ENCODE data around the gene HOMEZ. TPM values are rescaled to one million over a fixed set of nuclear protein-coding genes. Genes with fewer than 3 reads are reported as not detected.

The HOMEZ gene
- total and polyA plus RNA-seq, 2 experiments from 2014 or later, result 8.2 to 11.2 TPM

DNA sequence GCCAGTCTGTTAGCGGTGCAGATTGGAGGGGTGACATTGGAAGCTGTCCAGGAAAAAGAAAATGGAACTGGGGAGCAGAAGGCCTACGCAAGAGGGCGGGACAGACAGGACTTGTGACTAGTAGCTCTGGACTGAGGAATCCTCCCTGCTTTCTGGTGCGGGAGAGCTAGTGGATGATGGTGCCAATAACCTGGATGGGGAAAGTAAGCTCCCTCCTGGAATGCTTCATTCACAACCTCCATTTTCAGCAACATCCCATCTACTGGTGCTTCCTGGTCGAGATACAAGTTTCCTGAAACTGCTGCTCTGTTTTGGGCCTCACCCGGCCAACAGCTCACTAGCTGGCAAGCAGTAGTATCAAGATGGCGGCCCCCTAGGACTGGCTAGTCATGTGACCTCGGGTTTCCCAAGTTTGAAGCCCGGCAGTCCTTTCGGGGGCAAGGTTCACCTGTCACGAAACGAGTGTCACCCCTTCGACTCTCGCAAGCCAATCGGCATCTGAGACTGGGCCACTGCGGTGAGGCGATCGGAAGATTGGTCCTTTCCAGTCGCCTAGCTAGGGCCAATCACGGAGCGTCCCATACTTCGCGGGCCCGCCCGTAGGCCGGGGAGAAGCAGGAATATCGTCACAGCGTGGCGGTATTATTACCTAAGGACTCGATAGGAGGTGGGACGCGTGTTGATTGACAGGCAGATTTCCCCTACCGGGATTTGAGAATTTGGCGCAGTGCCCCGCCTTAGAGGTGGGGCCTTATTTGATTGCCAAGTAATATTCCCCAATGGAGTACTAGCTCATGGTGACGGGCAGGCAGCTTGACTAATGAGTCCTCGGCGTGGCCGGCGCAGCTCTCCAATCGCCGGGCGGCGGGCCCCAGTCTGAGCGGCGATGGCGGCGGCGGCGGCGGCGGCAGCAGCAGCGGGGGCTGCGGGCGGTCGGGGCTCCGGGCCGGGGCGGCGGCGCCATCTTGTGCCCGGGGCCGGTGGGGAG lies 34.9 kb upstream of the HOMEZ start, which contains the start of gene PABPN1:
TSS of gene PABPN1 (plus strand) at position 874 of the 988 bp plus-strand sequence. CDS start at position 887, 13 bp downstream.
- H3K36me3 ChIP-seq (replicated peaks; ENCODE audit: insufficient read depth, low read depth), result no peaks in the 10 kb centered on the region
- 8% methylated on average over 45 of the region's 63 CpGs for WGBS (ENCODE audit: low lambda C conversion rate, missing lambda C conversion rate)
- peak within 1 kb of the TSS; percentile 91 for H3K4me2 ChIP-seq
- no peaks in the 10 kb centered on the region for H3K9me2 ChIP-seq (replicated peaks; ENCODE audit: insufficient read depth)
- TF ChIP-seq, protein P1, sequence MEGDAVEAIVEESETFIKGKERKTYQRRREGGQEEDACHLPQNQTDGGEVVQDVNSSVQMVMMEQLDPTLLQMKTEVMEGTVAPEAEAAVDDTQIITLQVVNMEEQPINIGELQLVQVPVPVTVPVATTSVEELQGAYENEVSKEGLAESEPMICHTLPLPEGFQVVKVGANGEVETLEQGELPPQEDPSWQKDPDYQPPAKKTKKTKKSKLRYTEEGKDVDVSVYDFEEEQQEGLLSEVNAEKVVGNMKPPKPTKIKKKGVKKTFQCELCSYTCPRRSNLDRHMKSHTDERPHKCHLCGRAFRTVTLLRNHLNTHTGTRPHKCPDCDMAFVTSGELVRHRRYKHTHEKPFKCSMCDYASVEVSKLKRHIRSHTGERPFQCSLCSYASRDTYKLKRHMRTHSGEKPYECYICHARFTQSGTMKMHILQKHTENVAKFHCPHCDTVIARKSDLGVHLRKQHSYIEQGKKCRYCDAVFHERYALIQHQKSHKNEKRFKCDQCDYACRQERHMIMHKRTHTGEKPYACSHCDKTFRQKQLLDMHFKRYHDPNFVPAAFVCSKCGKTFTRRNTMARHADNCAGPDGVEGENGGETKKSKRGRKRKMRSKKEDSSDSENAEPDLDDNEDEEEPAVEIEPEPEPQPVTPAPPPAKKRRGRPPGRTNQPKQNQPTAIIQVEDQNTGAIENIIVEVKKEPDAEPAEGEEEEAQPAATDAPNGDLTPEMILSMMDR (IDR thresholded peaks at IDR 0.05; ENCODE audit: poor library complexity), result no peak
- TF ChIP-seq EZH2 (IDR thresholded peaks at IDR 0.05; ENCODE audit: borderline replicate concordance) (no peak), EZH2phosphoT487 (IDR thresholded peaks at IDR 0.05; ENCODE audit: low read depth, severe bottlenecking, unreplicated experiment) (no peak)
- no peaks in the 10 kb centered on the region for H3K27me3 ChIP-seq
- DNase-seq (ENCODE audit: low spot score), result peak; percentile 100
- H3K79me2 ChIP-seq, result peaks cover 28% of the 10 kb centered on the region
- H2AFZ ChIP-seq, result peak within 1 kb of the TSS; percentile 59
- H3K9me3 ChIP-seq (ENCODE audit: low read depth), result no peaks in the 10 kb centered on the region
- H3K4me1 ChIP-seq (ENCODE audit: insufficient read depth), result peaks cover 14% of the 10 kb centered on the region
- peak within 1 kb of the TSS; percentile 97 for H3K27ac ChIP-seq
- H4K20me1 ChIP-seq (ENCODE audit: insufficient read depth, poor library complexity, severe bottlenecking), result peaks cover 12% of the 10 kb centered on the region
- H3K4me3 ChIP-seq, result peak within 1 kb of the TSS; percentile 95

DNA sequence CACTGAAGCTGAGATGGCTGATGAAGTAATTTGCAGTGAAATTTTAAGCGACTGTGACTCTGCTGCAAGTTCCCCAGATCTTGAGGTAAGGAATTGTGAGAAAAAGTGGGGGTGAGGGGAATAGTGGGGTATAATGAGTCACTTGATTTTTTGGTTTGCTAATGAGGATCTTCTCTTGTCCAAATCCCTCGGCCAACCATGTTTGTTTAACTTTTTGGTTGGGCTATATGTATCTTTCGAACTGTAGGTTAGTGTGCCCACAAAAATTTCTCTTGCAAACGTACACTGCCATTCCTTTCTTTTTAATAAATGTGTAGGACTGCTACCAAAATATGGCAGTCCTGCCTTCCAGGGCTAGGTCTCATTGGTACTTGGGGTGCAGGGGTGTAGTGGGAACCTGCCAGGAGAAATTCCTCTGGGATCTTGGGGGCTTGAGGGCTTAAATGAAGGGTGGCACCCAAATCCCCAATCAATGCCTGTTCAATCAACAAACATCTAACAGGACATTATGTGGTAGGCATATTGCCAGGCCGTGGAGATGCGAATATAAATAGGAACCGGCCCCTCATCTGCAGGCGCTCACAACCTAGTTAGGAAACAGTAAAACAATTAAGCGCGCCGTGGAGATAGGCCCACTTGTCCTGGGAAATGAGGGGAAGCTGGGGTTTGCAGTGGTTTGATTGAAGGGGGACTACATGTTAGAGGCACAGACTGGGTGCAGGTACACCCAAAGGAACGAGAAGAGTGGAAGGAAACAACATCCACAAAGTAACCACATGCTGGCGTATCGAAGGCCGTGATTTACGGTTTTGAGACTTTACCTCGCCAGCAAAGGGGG lies 34.0 kb upstream of the HOMEZ start:
- no peak overlapping the region for H3K4me3 ChIP-seq
- H3K27me3 ChIP-seq, result no peaks in the 10 kb centered on the region
- H3K4me2 ChIP-seq, result peak overlapping the region; percentile 69
- TF ChIP-seq, protein P1 (IDR thresholded peaks at IDR 0.05; ENCODE audit: poor library complexity), result no peak
- TF ChIP-seq EZH2phosphoT487 (IDR thresholded peaks at IDR 0.05; ENCODE audit: low read depth, severe bottlenecking, unreplicated experiment) (no peak), EZH2 (IDR thresholded peaks at IDR 0.05; ENCODE audit: borderline replicate concordance) (no peak)
- H4K20me1 ChIP-seq (ENCODE audit: insufficient read depth, poor library complexity, severe bottlenecking), result peaks cover 12% of the 10 kb centered on the region
- no peak for DNase-seq (ENCODE audit: low spot score)
- peak overlapping the region; percentile 93 for H3K27ac ChIP-seq
- WGBS (ENCODE audit: low lambda C conversion rate, missing lambda C conversion rate), result 98% methylated on average over 17 of the region's 17 CpGs
- H3K4me1 ChIP-seq (ENCODE audit: insufficient read depth), result peaks cover 14% of the 10 kb centered on the region
- H3K9me3 ChIP-seq (ENCODE audit: low read depth), result no peaks in the 10 kb centered on the region
- peaks cover 28% of the 10 kb centered on the region for H3K79me2 ChIP-seq
- H3K36me3 ChIP-seq (replicated peaks; ENCODE audit: insufficient read depth, low read depth), result no peaks in the 10 kb centered on the region
- peak overlapping the region; percentile 20 for H2AFZ ChIP-seq
- no peaks in the 10 kb centered on the region for H3K9me2 ChIP-seq (replicated peaks; ENCODE audit: insufficient read depth)

DNA sequence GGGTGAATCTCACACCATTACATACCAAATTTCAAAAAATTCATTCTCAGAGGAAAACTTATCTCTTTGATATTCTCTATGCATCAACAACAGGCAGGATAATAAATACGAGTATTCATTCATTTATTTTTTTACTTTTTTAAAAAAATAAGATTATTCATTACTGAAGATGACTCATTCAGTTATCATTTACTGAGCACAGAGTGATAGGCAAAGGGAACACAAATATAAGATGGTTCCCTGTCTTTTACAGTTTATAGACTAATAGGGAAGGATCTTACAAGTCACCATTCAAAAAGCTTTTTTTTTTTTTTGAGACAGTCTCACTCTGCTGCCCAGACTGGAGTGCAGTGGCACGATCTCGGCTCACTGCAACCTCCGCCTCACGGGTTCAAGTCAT lies 30.4 kb upstream of the HOMEZ start:
- Histone ChIP-seq H3K36me3 (replicated peaks; ENCODE audit: insufficient read depth, low read depth) (no peaks in the 10 kb centered on the region), H3K9me2 (replicated peaks; ENCODE audit: insufficient read depth) (no peaks in the 10 kb centered on the region), H3K4me2 (no peak overlapping the region), H3K79me2 (peaks cover 9% of the 10 kb centered on the region), H3K9me3 (ENCODE audit: low read depth) (no peaks in the 10 kb centered on the region), H2AFZ (no peak overlapping the region), H3K4me3 (no peak overlapping the region), H3K27ac (no peak overlapping the region), H3K4me1 (ENCODE audit: insufficient read depth) (peaks cover 6% of the 10 kb centered on the region), H3K27me3 (no peaks in the 10 kb centered on the region), H4K20me1 (ENCODE audit: insufficient read depth, poor library complexity, severe bottlenecking) (no peaks in the 10 kb centered on the region)
- no peak for DNase-seq (ENCODE audit: low spot score)
- no peak for TF ChIP-seq EZH2 (IDR thresholded peaks at IDR 0.05; ENCODE audit: borderline replicate concordance)
- TF ChIP-seq, protein P1 (IDR thresholded peaks at IDR 0.05; ENCODE audit: poor library complexity), result no peak
- no peak for TF ChIP-seq EZH2phosphoT487 (IDR thresholded peaks at IDR 0.05; ENCODE audit: low read depth, severe bottlenecking, unreplicated experiment)
- WGBS (ENCODE audit: low lambda C conversion rate, missing lambda C conversion rate), result 98% methylated on average over 5 of the region's 5 CpGs
